NOMO-1 (cell line): Measurements from ENCODE around the gene PTPN6.
A peak's percentile ranks its signal among the peaks of the same experiment; 100 is the strongest.
"Not testable (repeated sequence)": the region's sequence is repeated elsewhere in the genome, so short reads cannot be mapped to it uniquely, and the experiment has no call there.

Source experiments
- DNase-seq, 2 experiments: peaks; one replicate each; lab custom pipeline; 2025; ENCODE audit not compliant: unreplicated experiment in 2 of 2; lab: John Stamatoyannopoulos, UW

Gene PTPN6

GRCh38 chr12:6950811-6951540 is at the start of gene PTPN6:
Gene PTPN6 (plus strand): TSS chr12:6951356. CDS start chr12:6951513, 157 bp downstream.
- DNase-seq: peak; percentile 85 to 93

GRCh38 chr12:6902448-6902847 is 48.7 kb upstream of the PTPN6 start:
- no peak for DNase-seq

- no peak for DNase-seq
Observed at GRCh38 chr12:6903722-6904121, 47.4 kb upstream of the PTPN6 start.

DNA sequence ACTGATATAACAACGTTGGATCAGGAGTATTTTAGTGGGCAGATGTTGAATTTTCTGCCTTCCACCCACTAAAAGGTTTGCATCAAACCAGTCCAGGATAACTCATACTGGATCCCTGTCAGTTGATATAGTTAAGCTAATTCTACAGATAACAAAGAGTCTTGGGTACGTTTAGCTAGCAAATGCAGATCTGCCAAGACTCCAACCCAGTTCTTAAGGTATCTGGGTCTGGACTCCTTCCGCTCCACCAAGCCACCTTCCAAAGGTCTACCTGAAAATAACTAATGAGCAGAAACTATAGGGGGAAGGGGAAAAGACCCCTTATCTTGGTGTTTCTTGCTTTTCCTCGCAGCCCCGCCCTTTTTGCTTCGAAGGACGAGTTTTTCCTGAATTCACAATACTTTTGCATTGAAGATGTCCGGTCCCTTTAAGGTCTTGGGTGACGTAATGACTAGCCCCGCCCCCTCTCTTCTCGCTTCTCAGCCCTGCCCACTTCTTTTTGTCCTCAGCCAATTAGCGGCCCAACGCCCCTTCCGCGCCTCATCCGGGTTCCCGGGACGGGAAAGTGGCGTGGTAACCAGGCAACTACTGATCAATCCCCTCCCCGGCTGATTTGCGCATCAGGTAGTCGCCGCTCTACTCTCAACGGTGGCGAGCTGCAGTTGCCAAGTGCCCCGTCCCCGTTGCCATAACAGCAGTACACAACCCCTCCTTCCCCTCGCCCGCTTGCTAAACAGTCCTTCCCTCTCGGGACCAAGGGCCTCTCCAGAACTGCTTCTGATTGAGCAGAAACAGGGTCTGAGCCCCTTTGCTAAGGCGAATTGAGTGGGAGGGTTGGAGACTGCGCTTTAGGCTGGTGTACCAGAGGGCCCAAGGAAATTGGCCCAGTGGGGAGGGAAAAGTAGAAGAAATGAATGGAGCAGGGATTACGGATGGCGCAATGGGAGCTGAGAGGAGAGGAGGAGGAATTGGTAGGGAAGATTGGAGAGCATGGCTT is 46.6 kb upstream of the PTPN6 start, which contains the start of gene LRRC23:
Gene LRRC23, plus strand, starts transcription at position 543 of the 997 bp plus-strand sequence. CDS start 812 bp downstream, outside the sequence.
- peak; percentile 89 to 97 for DNase-seq

DNA sequence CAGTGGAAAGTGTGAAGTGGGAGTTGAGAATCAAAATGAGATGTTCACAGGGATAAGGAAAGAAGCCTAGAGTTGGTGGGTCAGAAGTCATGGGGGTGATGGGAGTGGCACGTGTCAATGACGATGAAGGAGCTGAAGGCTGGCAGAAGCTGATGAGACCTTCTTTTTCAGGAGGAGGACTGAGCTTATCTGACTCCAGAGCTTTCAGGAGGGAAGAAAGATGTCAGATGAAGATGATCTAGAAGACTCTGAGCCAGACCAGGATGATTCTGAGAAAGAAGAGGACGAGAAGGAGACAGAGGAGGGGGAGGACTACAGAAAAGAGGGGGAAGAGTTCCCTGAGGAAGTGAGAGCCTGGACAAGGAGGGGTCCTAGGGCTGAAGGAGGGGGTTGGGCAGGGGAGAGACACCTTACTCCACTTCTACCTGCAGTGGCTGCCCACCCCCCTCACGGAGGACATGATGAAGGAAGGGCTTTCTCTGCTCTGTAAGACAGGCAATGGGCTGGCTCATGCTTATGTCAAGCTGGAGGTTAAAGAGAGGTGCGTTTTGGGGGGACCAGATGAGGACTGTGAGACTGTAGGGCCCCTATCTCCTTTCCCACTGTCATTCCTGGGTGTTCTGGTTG is 45.6 kb upstream of the PTPN6 start:
- no peak for DNase-seq

DNA sequence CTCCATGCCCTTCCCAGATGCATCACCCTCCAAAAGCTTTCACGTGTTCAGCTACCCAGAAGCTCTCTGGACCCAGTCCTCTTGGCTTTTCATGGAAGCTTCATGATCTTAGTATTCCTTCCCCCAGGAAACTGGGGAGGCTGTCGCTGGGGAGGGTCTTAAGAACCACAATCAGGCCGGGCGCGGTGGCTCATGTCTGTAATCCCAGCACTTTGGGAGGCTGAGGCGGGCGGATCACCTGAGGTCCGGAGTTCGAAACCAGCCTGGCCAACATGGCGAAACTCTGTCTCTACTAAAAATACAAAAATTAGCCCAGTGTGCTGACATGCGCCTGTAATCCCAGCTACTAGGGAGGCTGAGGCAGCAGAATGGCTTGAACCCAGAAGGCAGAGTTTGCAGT is 43.0 kb upstream of the PTPN6 start:
- not testable (repeated sequence) for DNase-seq

- DNase-seq: peak in 1 of 2 experiments; percentile 22
Observed at GRCh38 chr12:6909421-6910145, 41.6 kb upstream of the PTPN6 start.

GRCh38 chr12:6912164-6912935 is 38.8 kb upstream of the PTPN6 start:
- DNase-seq: no peak

- DNase-seq: peak; percentile 33 to 44
Observed at GRCh38 chr12:6914246-6914946, 36.8 kb upstream of the PTPN6 start, which contains the start of gene ENO2. Gene ENO2 (plus strand): TSS chr12:6914580. CDS start chr12:6915833, 1,253 bp downstream.

DNA sequence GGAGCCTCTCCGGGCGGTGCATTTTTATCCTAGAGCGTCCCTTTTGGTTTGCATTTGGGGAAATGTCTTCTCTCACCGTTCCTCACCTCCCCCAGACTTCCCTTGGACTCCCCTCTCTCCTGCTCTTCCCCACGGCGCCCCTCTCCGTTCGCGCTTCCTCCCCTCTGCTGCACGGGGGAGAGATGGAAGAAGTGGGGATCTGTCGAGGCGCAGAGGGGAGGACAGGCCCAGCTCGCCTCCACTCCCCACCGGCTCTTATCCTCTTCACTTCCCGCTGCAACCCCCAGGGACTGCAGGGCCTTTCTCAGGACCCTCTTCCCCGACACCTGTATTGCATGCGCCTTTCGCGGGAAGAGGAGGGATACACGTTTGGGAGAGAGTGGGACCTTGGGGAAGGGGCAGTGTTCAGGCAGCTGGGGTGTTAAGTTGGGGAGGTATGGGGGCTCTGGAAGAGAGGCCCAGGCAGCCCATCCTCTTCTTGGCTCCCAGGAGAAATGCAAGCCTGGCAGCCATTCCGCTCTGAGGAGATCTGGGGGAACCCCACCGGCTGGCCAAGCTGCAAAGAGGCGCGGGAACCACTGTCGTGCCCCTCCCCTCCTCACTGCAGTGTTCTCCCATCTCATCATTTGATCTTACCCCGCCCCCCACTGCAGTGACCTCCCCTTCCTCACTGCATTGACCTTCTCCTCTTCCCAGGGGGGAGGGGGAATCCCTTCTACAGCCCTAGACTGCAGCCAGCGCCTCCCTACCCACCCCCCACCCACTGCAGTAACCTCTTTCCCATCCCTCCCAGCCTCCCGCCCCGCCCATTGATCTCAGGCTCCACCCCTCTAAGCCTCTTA is 36.0 kb upstream of the PTPN6 start:
- DNase-seq: no peak

GRCh38 chr12:6915789-6916285 is 35.3 kb upstream of the PTPN6 start:
- DNase-seq: no peak

DNA sequence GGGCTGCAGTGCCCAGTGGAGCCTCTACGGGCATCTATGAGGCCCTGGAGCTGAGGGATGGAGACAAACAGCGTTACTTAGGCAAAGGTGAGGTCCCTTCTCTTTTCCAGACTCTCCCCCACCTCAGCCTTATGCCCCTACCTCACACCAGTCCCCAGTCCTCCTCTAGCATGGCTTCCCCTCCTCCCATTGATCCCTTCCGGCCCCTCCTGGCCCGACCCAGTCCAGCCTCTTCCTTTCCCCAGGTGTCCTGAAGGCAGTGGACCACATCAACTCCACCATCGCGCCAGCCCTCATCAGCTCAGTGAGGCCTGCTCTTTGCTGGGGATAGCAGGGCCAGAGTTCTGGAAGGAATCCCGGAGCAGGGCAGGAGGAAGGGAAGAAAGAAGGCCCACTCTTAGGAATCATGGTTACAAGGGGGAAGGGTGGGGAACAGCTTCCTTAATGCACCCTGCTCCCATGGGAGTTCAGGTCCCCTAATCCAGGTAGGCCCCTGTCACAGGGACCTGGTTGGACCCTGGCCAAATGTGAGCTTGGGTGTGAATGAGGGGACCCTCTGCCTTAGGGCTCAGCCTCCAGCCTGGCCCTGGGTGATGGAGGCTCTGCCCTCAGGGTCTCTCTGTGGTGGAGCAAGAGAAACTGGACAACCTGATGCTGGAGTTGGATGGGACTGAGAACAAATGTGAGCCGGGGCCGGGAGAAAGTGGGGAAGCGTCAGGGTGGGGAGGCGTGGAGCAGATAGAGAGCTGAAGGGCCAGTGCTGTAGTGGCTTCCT is 34.5 kb upstream of the PTPN6 start:
- DNase-seq: no peak

DNA sequence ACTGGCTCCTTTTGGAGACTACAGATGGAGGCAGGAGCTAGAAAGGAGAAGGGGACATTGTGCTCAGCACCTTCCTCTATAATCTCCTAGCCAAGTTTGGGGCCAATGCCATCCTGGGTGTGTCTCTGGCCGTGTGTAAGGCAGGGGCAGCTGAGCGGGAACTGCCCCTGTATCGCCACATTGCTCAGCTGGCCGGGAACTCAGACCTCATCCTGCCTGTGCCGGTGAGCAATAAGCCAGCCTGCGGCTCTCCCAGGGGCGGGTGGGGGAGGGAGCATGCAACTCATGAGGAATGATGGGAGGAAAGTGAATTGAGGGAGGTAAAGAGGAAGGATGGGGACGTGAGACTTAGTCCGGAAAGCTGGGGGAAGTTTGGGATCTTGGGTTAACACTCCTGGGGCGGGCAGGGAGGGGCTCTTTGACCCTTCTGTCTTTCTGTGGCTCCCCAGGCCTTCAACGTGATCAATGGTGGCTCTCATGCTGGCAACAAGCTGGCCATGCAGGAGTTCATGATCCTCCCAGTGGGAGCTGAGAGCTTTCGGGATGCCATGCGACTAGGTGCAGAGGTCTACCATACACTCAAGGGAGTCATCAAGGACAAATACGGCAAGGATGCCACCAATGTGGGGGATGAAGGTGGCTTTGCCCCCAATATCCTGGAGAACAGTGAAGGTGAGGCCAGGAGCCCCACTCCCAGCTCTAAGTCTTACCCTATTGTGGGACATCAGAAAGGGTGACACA is 33.5 kb upstream of the PTPN6 start:
- no peak for DNase-seq

DNA sequence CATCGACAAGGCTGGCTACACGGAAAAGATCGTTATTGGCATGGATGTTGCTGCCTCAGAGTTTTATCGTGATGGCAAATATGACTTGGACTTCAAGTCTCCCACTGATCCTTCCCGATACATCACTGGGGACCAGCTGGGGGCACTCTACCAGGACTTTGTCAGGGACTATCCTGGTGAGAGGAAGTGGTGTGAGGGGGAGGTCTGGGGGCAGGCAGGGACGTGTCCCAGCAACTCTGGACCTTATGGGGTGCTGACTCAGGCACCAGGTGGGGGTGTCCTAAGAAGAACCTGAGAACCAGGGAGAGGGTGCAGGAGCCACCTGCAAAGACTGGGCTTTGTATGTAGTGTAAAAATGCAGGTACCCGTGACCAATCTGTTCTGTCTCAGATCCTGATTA is 31.6 kb upstream of the PTPN6 start:
- no peak for DNase-seq

DNA sequence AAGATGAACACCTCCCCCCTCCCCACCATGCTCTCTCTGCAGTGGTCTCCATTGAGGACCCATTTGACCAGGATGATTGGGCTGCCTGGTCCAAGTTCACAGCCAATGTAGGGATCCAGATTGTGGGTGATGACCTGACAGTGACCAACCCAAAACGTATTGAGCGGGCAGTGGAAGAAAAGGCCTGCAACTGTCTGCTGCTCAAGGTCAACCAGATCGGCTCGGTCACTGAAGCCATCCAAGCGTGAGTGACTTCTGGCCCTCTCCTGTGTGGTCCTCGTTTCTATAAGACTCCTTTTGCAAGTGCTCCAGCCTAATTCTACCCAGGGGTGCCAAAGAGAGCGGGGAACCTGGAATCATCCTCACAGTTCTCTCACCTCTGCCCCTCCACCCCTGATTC is 29.6 kb upstream of the PTPN6 start:
- DNase-seq: no peak
